CMK (cell line): ENCODE measurements around the gene MARCHF2.
"Not testable (repeated sequence)": the region's sequence is repeated elsewhere in the genome, so short reads cannot be mapped to it uniquely, and the experiment has no call there.

Source experiments
- DNase-seq: peaks from one replicate; pipeline ENCODE4 v3.0.0-alpha.2; 2010; ENCODE audit warnings: low read depth

MARCHF2 gene, protein sequence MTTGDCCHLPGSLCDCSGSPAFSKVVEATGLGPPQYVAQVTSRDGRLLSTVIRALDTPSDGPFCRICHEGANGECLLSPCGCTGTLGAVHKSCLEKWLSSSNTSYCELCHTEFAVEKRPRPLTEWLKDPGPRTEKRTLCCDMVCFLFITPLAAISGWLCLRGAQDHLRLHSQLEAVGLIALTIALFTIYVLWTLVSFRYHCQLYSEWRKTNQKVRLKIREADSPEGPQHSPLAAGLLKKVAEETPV

GRCh38 chr19:8412783-8413628 lies at the start of gene MARCHF2:
MARCHF2 (plus strand) TSS chr19:8413305; CDS start chr19:8421841, 8,536 bp downstream.
- DNase-seq, result peak; percentile 90

DNA sequence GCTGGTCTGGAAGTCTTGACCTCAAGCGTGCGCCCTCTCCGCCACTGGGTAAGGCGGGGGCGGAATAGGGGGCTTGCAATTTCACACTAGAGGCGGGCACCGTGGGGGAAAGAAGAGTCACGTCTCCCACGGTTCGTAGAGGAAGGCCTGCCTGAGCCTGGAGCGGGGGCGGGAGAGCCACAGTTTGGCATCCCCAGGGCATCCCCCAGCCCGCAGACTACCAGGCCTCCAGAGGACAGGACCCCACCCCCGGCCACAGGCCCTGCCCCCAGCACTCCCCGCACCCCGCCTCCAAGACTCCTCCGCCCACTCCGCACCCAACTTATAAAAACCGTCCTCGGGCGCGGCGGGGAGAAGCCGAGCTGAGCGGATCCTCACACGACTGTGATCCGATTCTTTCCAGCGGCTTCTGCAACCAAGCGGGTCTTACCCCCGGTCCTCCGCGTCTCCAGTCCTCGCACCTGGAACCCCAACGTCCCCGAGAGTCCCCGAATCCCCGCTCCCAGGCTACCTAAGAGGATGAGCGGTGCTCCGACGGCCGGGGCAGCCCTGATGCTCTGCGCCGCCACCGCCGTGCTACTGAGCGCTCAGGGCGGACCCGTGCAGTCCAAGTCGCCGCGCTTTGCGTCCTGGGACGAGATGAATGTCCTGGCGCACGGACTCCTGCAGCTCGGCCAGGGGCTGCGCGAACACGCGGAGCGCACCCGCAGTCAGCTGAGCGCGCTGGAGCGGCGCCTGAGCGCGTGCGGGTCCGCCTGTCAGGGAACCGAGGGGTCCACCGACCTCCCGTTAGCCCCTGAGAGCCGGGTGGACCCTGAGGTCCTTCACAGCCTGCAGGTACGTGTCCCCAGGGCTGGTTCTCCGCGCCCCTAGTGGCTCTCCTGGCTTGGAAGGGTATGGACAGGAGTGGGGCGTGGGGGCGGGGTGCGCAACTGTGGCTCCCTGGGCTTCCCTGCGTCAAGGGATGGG lies 49.0 kb upstream of the MARCHF2 start, which contains the start of gene ANGPTL4:
ANGPTL4 (plus strand) TSS at position 353 of the 969 bp plus-strand sequence; CDS start at position 520, 167 bp downstream.
- no peak for DNase-seq

DNA sequence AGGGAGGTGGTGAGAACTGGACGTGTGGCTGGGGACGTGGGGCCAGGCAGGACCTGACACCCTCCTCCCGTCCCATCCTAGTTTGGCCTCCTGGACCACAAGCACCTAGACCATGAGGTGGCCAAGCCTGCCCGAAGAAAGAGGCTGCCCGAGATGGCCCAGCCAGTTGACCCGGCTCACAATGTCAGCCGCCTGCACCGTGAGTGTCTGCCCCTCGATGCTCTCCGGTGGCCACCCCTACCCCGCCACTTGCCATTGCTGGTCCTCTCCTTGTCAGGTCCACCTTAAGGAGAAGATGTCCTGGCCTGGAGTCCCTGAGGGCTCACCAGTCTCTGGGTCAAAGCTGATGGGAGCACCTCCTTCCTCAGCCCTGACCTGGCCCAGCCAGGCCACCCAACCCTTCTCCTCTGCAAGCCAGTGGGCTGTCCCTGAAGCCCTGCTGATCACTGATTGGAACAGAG lies 47.0 kb upstream of the MARCHF2 start:
- no peak for DNase-seq

GRCh38 chr19:8366961-8367326 lies 46.2 kb upstream of the MARCHF2 start:
- DNase-seq, result no peak

- no peak for DNase-seq
Observed at GRCh38 chr19:8367327-8368001, 45.6 kb upstream of the MARCHF2 start.

DNA sequence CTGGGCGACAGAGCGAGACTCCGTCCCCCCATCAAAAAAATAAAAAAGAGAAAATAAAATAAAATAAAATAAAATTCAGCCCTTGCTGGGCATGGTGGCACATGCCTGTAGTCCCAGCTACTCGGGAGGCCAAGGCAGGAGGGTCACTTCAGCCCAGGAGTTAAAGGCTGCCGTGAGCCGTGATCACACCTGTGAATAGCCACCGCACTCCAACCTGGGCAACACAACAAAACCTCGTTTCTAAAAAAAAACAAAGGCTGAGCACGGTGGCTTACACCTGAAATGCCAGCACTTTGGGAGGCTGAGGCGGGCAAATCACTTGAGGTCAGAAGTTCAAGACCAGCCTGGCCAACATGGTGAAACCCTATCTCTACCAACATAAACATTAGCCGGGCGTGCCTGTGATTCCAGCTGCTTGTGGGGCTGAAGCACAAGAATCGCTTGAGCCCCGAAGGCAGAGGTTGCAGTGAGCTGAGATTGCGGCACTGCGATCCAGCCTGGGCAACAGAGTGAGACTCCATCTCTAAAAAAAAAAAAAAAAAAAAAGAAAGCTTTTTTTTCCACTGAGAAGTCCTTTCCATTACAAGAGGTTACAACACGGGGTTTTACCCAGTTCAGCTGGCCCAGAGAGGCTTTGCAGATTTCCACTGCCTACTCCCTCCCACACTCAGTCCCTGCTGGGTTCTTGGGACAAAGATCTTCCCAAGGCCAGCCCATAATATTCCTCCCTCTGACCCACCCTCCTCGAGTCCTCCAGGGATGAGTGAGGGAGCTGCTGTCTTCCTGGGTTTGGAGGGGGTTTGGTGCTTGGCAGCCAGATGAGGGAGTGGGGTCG lies 42.7 kb upstream of the MARCHF2 start:
- no peak for DNase-seq

GRCh38 chr19:8371011-8371804 lies 41.9 kb upstream of the MARCHF2 start:
- DNase-seq, result peak; percentile 73

DNA sequence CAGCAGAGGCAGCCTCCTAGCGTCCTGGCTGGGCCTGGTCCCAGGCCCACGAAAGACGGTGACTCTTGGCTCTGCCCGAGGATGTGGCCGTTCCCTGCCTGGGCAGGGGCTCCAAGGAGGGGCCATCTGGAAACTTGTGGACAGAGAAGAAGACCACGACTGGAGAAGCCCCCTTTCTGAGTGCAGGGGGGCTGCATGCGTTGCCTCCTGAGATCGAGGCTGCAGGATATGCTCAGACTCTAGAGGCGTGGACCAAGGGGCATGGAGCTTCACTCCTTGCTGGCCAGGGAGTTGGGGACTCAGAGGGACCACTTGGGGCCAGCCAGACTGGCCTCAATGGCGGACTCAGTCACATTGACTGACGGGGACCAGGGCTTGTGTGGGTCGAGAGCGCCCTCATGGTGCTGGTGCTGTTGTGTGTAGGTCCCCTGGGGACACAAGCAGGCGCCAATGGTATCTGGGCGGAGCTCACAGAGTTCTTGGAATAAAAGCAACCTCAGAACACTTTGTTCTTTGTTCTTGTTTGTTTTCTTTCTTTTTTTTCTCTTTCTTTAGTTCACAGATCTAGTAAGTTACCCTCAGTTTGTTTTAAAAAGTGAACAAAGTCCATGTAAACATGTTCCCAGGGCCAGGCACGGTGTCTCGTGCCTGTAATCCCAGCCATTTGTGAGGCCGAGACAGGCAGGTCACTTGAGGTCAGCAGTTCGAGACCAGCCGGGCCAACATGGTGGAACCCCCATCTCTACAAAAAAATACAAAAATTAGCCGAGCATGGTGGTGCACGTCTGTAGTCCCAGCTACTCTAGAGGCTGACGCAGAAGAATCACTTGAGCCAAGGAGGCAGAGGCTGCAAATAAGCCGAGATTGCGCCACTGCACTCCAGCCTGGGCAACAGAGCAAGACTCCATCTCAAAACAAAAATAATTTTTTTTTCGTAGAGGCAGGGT lies 39.0 kb upstream of the MARCHF2 start:
- DNase-seq, result no peak

- DNase-seq, result not testable (repeated sequence)
Observed at GRCh38 chr19:8375766-8376165, 37.3 kb upstream of the MARCHF2 start.

DNA sequence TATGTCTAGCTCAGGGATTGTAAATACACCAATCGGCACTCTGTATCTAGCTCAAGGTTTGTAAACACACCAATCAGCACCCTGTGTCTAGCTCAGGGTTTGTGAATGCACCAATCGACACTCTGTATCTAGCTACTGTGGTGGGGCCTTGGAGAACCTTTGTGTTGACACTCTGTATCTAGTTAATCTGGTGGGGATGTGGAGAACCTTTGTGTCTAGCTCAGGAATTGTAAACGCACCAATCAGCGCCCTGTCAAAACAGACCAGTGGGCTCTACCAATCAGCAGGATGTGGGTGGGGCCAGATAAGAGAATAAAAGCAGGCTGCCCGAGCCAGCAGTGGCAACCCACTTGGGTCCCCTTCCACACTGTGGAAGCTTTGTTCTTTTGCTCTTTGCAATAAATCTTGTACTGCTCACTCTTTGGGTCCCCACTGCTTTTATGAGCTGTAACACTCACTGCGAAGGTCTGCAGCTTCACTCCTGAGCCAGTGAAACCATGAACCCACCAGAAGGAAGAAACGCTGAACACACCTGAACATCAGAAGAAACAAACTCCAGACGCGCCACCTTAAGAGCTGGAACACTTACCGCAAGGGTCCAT lies 36.6 kb upstream of the MARCHF2 start:
- DNase-seq, result not testable (repeated sequence)

DNA sequence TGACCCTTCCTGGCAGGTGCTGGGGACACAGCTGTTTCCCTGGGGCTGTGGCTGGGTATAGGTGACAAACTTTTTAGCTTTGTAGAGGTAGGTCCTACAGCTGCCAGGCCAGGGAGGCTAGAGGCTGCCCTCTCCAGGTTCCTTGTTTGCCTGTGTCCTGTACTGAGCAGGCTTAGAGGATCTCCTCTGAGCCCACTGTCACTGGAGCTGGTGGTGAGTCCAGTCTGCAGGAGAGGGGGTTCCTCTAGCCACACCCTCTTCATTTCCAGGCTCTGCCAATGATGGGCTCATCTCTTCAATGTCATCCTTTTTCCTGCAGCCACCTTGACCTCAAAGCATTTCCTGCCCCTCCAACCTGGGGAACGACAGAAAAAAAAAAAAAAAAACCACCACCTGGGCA lies 35.5 kb upstream of the MARCHF2 start:
- no peak for DNase-seq

DNA sequence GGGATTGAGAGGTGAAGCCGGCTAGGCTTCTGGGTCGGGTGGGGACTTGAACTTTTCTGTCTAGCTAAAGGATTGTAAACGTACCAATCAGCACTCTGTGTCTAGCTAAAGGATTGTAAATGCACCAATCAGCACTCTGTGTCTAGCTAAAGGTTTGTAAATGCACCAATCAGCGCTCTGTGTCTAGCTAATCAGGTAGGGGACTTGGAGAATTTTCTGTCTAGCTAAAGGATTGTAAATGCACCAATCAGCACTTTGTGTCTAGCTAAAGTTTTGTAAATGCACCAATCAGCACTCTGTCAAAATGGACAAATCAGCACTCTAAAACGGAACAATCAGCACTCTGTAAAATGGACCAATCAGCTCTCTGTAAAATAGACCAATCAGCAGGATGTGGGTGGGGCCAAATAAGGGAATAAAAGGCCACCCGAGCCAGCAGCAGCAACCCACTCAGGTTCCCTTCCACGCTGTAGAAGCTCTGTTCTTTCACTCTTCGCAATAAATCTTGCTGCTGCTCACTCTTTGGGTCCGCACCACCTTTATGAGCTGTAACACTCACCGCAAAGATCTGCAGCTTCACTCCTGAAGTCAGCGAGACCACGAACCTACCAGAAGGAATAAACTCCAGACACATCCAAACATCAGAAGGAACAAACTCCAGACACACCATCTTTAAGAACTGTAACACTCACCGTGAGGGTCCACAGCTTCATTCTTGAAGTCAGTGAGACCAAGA lies 33.8 kb upstream of the MARCHF2 start:
- DNase-seq, result not testable (repeated sequence)

- DNase-seq, result not testable (repeated sequence)
Observed at GRCh38 chr19:8384569-8384968, 28.5 kb upstream of the MARCHF2 start.

GRCh38 chr19:8385103-8385502 lies 28.0 kb upstream of the MARCHF2 start:
- not testable (repeated sequence) for DNase-seq

- not testable (repeated sequence) for DNase-seq
Observed at GRCh38 chr19:8385566-8385965, 27.5 kb upstream of the MARCHF2 start.

DNA sequence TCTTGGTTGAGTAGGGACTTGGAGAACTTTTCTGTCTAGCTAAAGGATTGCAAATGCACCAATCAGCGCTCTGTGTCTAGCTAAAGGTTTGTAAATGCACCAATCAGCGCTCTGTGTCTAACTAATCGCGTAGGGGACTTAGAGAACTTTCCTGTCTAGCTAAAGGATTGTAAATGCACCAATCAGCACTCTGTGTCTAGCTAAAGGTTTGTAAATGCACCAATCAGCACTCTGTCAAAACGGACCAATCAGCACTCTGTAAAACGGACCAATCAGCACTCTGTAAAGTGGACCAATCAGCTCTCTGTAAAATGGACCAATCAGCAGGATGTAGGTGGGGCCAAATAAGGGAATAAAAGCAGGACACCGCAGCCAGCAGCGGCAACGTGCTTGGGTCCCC lies 26.7 kb upstream of the MARCHF2 start:
- not testable (repeated sequence) for DNase-seq

- no peak for DNase-seq
Observed at GRCh38 chr19:8386990-8387389, 26.1 kb upstream of the MARCHF2 start.
